ENCODE data around the gene NF1.

The NF1 gene

DNA sequence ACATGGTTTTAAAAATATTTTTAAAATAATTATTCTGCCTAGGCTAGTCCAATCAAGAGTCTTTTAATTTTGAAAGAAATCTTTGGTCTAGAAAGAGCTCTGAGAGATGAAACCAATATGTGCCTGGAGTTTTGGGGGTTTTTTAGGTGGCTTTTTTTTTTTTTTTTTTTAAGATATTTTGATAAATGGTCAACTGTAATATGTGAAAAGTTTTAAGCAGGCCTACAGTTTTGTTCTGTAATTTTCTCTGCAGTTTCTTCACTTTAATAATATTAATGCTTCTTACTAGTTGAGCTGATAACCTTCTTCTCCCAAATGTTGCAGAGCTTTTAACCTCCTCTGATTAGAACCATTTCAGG lies 157.2 kb downstream of the NF1 start:
- TF ChIP-seq SIN3A (IDR thresholded peaks at IDR 0.05; ENCODE audit: borderline replicate concordance, insufficient read depth, low read length), result no peak
- TF ChIP-seq FOXP2 (optimal IDR thresholded peaks at IDR 0.05; ENCODE audit: borderline replicate concordance, extremely low read depth, extremely low read length, insufficient read depth), result no peak
- no peak for TF ChIP-seq REST (IDR thresholded peaks at IDR 0.05; ENCODE audit: insufficient read depth in 1 of 2, low read depth in 2 of 2, low read length in 2 of 2)
- no peak for TF ChIP-seq TAF1 (IDR thresholded peaks at IDR 0.05; ENCODE audit: borderline replicate concordance, insufficient read depth, low read length)
- no peak for TF ChIP-seq POLR2AphosphoS5 (IDR thresholded peaks at IDR 0.05; ENCODE audit: low read depth, low read length)

DNA sequence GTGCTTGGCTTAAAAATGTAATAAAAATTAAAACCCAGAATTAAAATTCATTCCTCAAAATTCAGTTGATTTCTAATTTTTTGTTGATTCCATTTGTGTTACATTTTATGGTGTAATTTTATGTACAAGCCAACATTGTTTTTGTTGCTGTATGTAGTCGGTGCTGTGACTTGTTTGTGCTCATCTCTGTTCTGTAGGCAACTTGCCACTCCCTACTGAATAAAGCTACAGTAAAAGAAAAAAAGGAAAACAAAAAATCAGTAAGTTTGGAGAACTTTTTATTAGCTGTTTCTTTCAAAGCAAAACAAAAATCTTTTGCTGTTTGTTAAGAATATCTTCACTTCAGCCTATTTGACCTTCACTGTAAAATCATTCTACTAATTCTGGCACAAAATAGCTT lies 158.0 kb downstream of the NF1 start:
- TF ChIP-seq FOXP2 (optimal IDR thresholded peaks at IDR 0.05; ENCODE audit: borderline replicate concordance, extremely low read depth, extremely low read length, insufficient read depth), result no peak
- TF ChIP-seq TAF1 (IDR thresholded peaks at IDR 0.05; ENCODE audit: borderline replicate concordance, insufficient read depth, low read length), result no peak
- TF ChIP-seq POLR2AphosphoS5 (IDR thresholded peaks at IDR 0.05; ENCODE audit: low read depth, low read length), result no peak
- no peak for TF ChIP-seq REST (IDR thresholded peaks at IDR 0.05; ENCODE audit: insufficient read depth in 1 of 2, low read depth in 2 of 2, low read length in 2 of 2)
- TF ChIP-seq SIN3A (IDR thresholded peaks at IDR 0.05; ENCODE audit: borderline replicate concordance, insufficient read depth, low read length), result no peak

DNA sequence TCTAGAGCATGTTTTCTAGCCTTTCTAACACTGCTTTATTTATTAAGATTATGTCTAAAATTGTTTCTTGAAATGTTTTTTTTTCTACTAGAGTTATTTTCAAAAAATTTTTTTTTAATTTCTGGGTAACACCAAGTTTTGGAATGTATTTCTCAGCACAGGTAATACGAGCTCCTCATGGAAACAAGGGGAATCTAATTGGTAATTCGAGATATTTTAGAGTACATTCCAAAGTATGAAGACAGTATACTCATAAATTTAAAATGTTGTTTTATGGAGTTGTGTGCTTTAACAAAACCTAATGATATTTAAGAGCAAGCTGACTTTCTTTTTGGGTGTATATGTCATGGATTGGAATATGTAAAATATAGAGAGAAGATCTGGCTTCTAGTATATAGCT lies 159.9 kb downstream of the NF1 start:
- TF ChIP-seq FOXP2 (optimal IDR thresholded peaks at IDR 0.05; ENCODE audit: borderline replicate concordance, extremely low read depth, extremely low read length, insufficient read depth), result no peak
- TF ChIP-seq TAF1 (IDR thresholded peaks at IDR 0.05; ENCODE audit: borderline replicate concordance, insufficient read depth, low read length), result no peak
- TF ChIP-seq REST (IDR thresholded peaks at IDR 0.05; ENCODE audit: insufficient read depth in 1 of 2, low read depth in 2 of 2, low read length in 2 of 2), result no peak
- TF ChIP-seq SIN3A (IDR thresholded peaks at IDR 0.05; ENCODE audit: borderline replicate concordance, insufficient read depth, low read length), result no peak
- no peak for TF ChIP-seq POLR2AphosphoS5 (IDR thresholded peaks at IDR 0.05; ENCODE audit: low read depth, low read length)

DNA sequence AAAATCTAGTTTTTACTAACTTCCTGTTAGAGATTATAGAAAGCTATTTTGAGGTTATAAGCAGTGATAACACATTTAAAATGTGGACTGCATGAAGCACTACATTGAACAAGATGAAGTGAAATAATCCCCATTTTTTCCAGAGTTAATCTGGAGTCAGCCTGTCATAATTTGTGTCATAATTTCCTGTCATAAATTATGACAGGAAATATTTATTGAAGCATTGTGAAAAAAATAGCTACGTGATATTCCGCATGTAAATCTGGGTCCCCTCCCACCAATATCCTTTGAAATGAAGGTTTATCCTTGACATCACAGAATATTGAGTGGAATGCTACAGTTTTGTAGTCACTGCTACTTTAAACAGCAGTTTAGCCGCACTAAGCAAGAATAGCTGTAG lies 162.2 kb downstream of the NF1 start:
- TF ChIP-seq FOXP2 (optimal IDR thresholded peaks at IDR 0.05; ENCODE audit: borderline replicate concordance, extremely low read depth, extremely low read length, insufficient read depth), result no peak
- no peak for TF ChIP-seq TAF1 (IDR thresholded peaks at IDR 0.05; ENCODE audit: borderline replicate concordance, insufficient read depth, low read length)
- no peak for TF ChIP-seq REST (IDR thresholded peaks at IDR 0.05; ENCODE audit: insufficient read depth in 1 of 2, low read depth in 2 of 2, low read length in 2 of 2)
- no peak for TF ChIP-seq SIN3A (IDR thresholded peaks at IDR 0.05; ENCODE audit: borderline replicate concordance, insufficient read depth, low read length)
- TF ChIP-seq POLR2AphosphoS5 (IDR thresholded peaks at IDR 0.05; ENCODE audit: low read depth, low read length), result no peak

DNA sequence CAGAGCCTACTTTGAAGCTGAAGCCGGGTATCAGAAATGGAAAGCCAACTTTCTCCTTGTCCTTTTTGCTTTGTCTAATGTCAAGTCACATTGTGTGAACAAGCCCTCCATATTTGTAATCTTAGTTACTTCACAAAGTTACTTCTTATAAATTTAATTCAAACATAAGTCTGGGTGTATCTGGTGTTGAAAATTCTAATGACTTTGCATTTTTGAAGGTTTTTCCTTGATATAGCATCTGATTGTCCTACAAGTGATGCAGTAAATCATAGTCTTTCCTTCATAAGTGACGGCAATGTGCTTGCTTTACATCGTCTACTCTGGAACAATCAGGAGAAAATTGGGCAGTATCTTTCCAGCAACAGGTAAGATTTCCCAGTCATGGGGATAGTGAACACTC lies 165.4 kb downstream of the NF1 start:
- TF ChIP-seq POLR2AphosphoS5 (IDR thresholded peaks at IDR 0.05; ENCODE audit: low read depth, low read length), result no peak
- no peak for TF ChIP-seq SIN3A (IDR thresholded peaks at IDR 0.05; ENCODE audit: borderline replicate concordance, insufficient read depth, low read length)
